SK-N-MC (cell line): Measurements from ENCODE around the gene CCDC116.

ENCODE experiments used
- EZH2 ChIP-seq: fragments of 200-600 bp; sonication (generic); IDR thresholded peaks from one replicate; pipeline ENCODE4 v1.6.1; 2017; ENCODE audit warnings: antibody characterized with exemption
- FOXP2 ChIP-seq: optimal IDR thresholded peaks from 2 replicates; pipeline ENCODE3; 2011; ENCODE audit warnings: mild to moderate bottlenecking, moderate library complexity; ENCODE audit not compliant: insufficient read depth; ENCODE audit errors: extremely low read length, control extremely low read depth
- POLR2AphosphoS5 ChIP-seq: IDR thresholded peaks from 2 replicates; pipeline ENCODE4 v1.6.1; 2012; ENCODE audit warnings: mild to moderate bottlenecking, low read depth, low read length, borderline replicate concordance

DNA sequence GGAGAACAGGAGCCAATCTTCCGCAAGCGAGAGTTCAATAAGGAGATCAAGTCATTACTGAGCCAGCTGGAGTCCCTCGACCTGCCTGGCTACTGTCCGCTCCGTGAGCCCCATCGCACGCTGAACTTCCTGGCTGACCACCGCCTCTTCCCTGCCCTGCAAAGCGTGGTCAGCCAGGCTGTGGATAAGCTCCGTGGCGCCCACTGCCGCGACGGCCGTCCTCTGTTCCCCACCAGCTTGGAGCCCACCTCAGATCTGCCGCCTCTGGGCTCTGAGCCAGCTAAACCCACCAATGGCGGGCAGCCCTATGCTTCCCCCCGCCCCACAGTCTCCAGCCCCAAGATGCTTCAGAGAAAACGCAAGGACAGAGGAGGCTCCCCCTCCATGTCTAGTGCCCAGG is 2.3 kb downstream of the CCDC116 start:
- TF ChIP-seq EZH2 (no peak), POLR2AphosphoS5 (no peak), FOXP2 (no peak)
